Neural cell (in vitro differentiated cells): Measurements from ENCODE around the gene ZNF57. TPM values are rescaled to one million over a fixed set of nuclear protein-coding genes. Genes with fewer than 3 reads are reported as not detected.

Experiments used
- H2AFZ ChIP-seq: fragments of 200-600, 300-800 bp; sonication (generic), shearing (Covaris generic); 2 replicates; pipeline ENCODE4 v1.6.0; 2014; ENCODE audit warnings: low read depth, mild to moderate bottlenecking, antibody characterized with exemption, low read length, moderate library complexity
- H3F3A ChIP-seq: fragments of 200-600 bp; shearing (Covaris generic); 2 replicates; pipeline ENCODE4 v1.6.1; 2016; ENCODE audit warnings: mild to moderate bottlenecking, moderate library complexity, mixed read lengths, antibody characterized with exemption, low read length; ENCODE audit not compliant: insufficient read depth, poor library complexity, severe bottlenecking
- H3K27ac ChIP-seq: fragments of 200-600, 300-800 bp; sonication (generic), shearing (Covaris generic); 2 replicates; pipeline ENCODE4 v1.5.1; 2014; ENCODE audit warnings: mild to moderate bottlenecking, low read length, moderate library complexity
- H3K27me3 ChIP-seq: fragments of 300-800, 200-600 bp; sonication (generic), shearing (Covaris generic); 2 replicates; pipeline ENCODE4 v1.6.0; 2014; ENCODE audit warnings: mild to moderate bottlenecking, low read depth, low read length, moderate library complexity; ENCODE audit not compliant: insufficient read depth
- H3K36me3 ChIP-seq: fragments of 300-800, 200-600 bp; sonication (generic), shearing (Covaris generic); 2 replicates; pipeline ENCODE4 v1.5.1; 2014; ENCODE audit warnings: mild to moderate bottlenecking, antibody characterized with exemption, low read length, moderate library complexity; ENCODE audit not compliant: insufficient read depth
- H3K4me2 ChIP-seq: fragments of 300-800, 200-600 bp; sonication (generic), shearing (Covaris generic); 2 replicates; pipeline ENCODE4 v1.6.0; 2014; ENCODE audit warnings: mild to moderate bottlenecking, low read length
- H3K4me3 ChIP-seq: fragments of 300-800, 200-600 bp; sonication (generic), shearing (Covaris generic); 2 replicates; pipeline ENCODE4 v1.5.1; 2014; ENCODE audit warnings: mild to moderate bottlenecking, low read length, moderate library complexity
- H3K79me2 ChIP-seq: fragments of 200-600 bp; shearing (Covaris generic); replicated peaks from 2 replicates; pipeline ENCODE4 v1.6.0; 2014; ENCODE audit warnings: mild to moderate bottlenecking, low read length, moderate library complexity; ENCODE audit not compliant: insufficient read depth
- H3K9ac ChIP-seq: fragments of 300-800, 200-600 bp; sonication (generic), shearing (Covaris generic); 2 replicates; pipeline ENCODE4 v1.6.1; 2016; ENCODE audit warnings: mild to moderate bottlenecking, low read length, mixed read lengths
- H3K9me2 ChIP-seq: fragments of 200-600 bp; shearing (Covaris generic); 2 replicates; pipeline ENCODE4 v1.6.1; 2016; ENCODE audit warnings: mild to moderate bottlenecking, low read length, mixed read lengths; ENCODE audit not compliant: insufficient read depth
- H3K9me3 ChIP-seq: fragments of 200-600, 300-800 bp; sonication (generic), shearing (Covaris generic); 2 replicates; pipeline ENCODE4 v1.6.1; 2016; ENCODE audit warnings: mild to moderate bottlenecking, mixed run types, low read length, moderate library complexity, mixed read lengths
- H4K20me1 ChIP-seq: fragments of 200-600 bp; shearing (Covaris generic); 2 replicates; pipeline ENCODE4 v1.6.1; 2016; ENCODE audit warnings: mild to moderate bottlenecking, mixed run types; ENCODE audit not compliant: insufficient read depth
- CTCF ChIP-seq: fragments of 450-650 bp; IDR thresholded peaks from 2 replicates; pipeline ENCODE4 v1.5.1; 2014; ENCODE audit warnings: antibody characterized with exemption, mild to moderate bottlenecking, moderate library complexity; ENCODE audit not compliant: poor library complexity, severe bottlenecking
- EP300 ChIP-seq: fragments of 450-650 bp; conservative IDR thresholded peaks from 2 replicates; pipeline ENCODE4 v1.6.1; 2014; ENCODE audit warnings: antibody characterized with exemption, mild to moderate bottlenecking, moderate library complexity; ENCODE audit not compliant: poor library complexity, severe bottlenecking
- EZH2 ChIP-seq: fragments of 200-600, 300-800 bp; shearing (Covaris generic), sonication (generic); IDR thresholded peaks from 2 replicates; pipeline ENCODE4 v1.6.1; 2014; ENCODE audit warnings: antibody characterized with exemption, low read length, borderline replicate concordance, mild to moderate bottlenecking; ENCODE audit not compliant: insufficient read depth, poor library complexity, severe bottlenecking
- MXI1 ChIP-seq: fragments of 450-650 bp; conservative IDR thresholded peaks from 2 replicates; pipeline ENCODE4 v1.6.1; 2014; ENCODE audit warnings: antibody characterized with exemption, mild to moderate bottlenecking; ENCODE audit not compliant: poor library complexity, severe bottlenecking
- POLR2AphosphoS5 ChIP-seq: IDR thresholded peaks from 2 replicates; pipeline ENCODE4 v1.6.1; 2012
- RAD21 ChIP-seq: fragments of 450-650 bp; conservative IDR thresholded peaks from 2 replicates; pipeline ENCODE4 v1.6.1; 2014; ENCODE audit warnings: antibody characterized with exemption, mild to moderate bottlenecking, moderate library complexity
- REST ChIP-seq: IDR thresholded peaks from 2 replicates; pipeline ENCODE4 v1.6.1; 2012; ENCODE audit warnings: borderline replicate concordance
- SMC3 ChIP-seq: fragments of 450-650 bp; conservative IDR thresholded peaks from 2 replicates; pipeline ENCODE4 v1.6.1; 2014; ENCODE audit warnings: antibody characterized with exemption, mild to moderate bottlenecking, moderate library complexity; ENCODE audit not compliant: poor library complexity
- TAF1 ChIP-seq: IDR thresholded peaks from 2 replicates; pipeline ENCODE4 v1.6.1; 2012; ENCODE audit warnings: low read depth
- polyA plus RNA-seq: library from polyadenylated mRNA; depleted of rRNA; stranded (reverse); fragments of >200 nt; gene quantifications from 2 replicates; pipeline ENCODE4 v1.2.3, GENCODE V29; 2014

Gene ZNF57
- polyA plus RNA-seq, 1 donor from 2014 or later = 3.0 TPM

- no peaks in the 10 kb centered on the region for H3K27me3 ChIP-seq
- H3K79me2 ChIP-seq = no peaks in the 10 kb centered on the region
- H3F3A ChIP-seq = no peaks in the 10 kb centered on the region
- H3K4me3 ChIP-seq = no peak overlapping the region
- no peaks in the 10 kb centered on the region for H3K9me2 ChIP-seq
- no peaks in the 10 kb centered on the region for H3K36me3 ChIP-seq
- TF ChIP-seq SMC3 = no peak
- no peak overlapping the region for H3K9ac ChIP-seq
- no peak overlapping the region for H3K4me2 ChIP-seq
- no peaks in the 10 kb centered on the region for H4K20me1 ChIP-seq
- no peak overlapping the region for H3K27ac ChIP-seq
- no peaks in the 10 kb centered on the region for H3K9me3 ChIP-seq
- no peak overlapping the region for H2AFZ ChIP-seq
Measured at GRCh38 chr19:2863816-2864215, 36.9 kb upstream of the ZNF57 start.

GRCh38 chr19:2865334-2866100 is 35.2 kb upstream of the ZNF57 start:
- Histone ChIP-seq H3K9ac (no peak overlapping the region), H3K27me3 (no peaks in the 10 kb centered on the region), H2AFZ (no peak overlapping the region), H3K27ac (no peak overlapping the region), H3K36me3 (no peaks in the 10 kb centered on the region), H3K79me2 (no peaks in the 10 kb centered on the region), H3K4me2 (no peak overlapping the region), H3K9me2 (no peaks in the 10 kb centered on the region), H3F3A (no peaks in the 10 kb centered on the region), H3K9me3 (no peaks in the 10 kb centered on the region), H3K4me3 (no peak overlapping the region), H4K20me1 (no peaks in the 10 kb centered on the region)
- TF ChIP-seq TAF1 (no peak), RAD21 (no peak), CTCF (no peak), MXI1 (no peak), EZH2 (no peak), REST (no peak), POLR2AphosphoS5 (no peak), EP300 (no peak), SMC3 (no peak)
